SK-N-SH (cell line): Measurements from ENCODE around the gene NSUN7. TPM values are rescaled to one million over a fixed set of nuclear protein-coding genes. Genes with fewer than 3 reads are reported as not detected.

Experiments
- CTCF ChIA-PET: fragments of 300-600, 350-600 bp; formaldehyde crosslinking; extraction: SDS; loops from one replicate; lab custom pipeline; 2021; lab: Yijun Ruan, JAX
- POLR2A ChIA-PET: fragments of 350-600 bp; sonication (Branson Sonifier 250); formaldehyde crosslinking; extraction: SDS; loops from one replicate; lab custom pipeline; 2020; ENCODE audit warnings: antibody characterized with exemption, inconsistent platforms; lab: Yijun Ruan, JAX
- DNase-seq: peaks from one replicate; pipeline ENCODE4 v3.0.0; 2012
- H2AFZ ChIP-seq: fragments of 200-600 bp; sonication (generic); 2 replicates; pipeline ENCODE4 v1.8.1; 2016; ENCODE audit warnings: antibody characterized with exemption, mild to moderate bottlenecking, low read depth
- H3F3A ChIP-seq: fragments of 200-600 bp; sonication (generic); replicated peaks from 2 replicates; pipeline ENCODE3; 2016; ENCODE audit warnings: antibody characterized with exemption, mild to moderate bottlenecking; ENCODE audit not compliant: insufficient read depth
- H3K27ac ChIP-seq, 2 experiments: fragments of 200-500 bp in 1 of 2; fragments of 200-600 bp in 1 of 2; sonication (Bioruptor generic) in 1 of 2; sonication (generic), shearing (Covaris generic) in 1 of 2; 2 replicates each; pipeline versions ENCODE4 v1.5.1 to v1.6.1; 2014 to 2016; ENCODE audit warnings: low read depth in 2 of 2, inconsistent platforms in 1 of 2, low read length in 1 of 2, mild to moderate bottlenecking in 1 of 2, mixed read lengths in 1 of 2
- H3K27me3 ChIP-seq: fragments of 200-600 bp; sonication (generic), shearing (Covaris generic); 2 replicates; pipeline ENCODE4 v1.6.1; 2016; ENCODE audit warnings: mixed run types; ENCODE audit not compliant: insufficient read depth
- H3K36me3 ChIP-seq, 2 experiments: fragments of 200-500 bp in 1 of 2; fragments of 200-600 bp in 1 of 2; sonication (Bioruptor generic) in 1 of 2; sonication (generic) in 1 of 2; replicated peaks in 1 of 2; 2 replicates each; pipeline versions ENCODE3 to v1.5.1; 2014 to 2016; ENCODE audit warnings: low read length in 1 of 2, mild to moderate bottlenecking in 1 of 2; ENCODE audit not compliant: insufficient read depth in 2 of 2, control insufficient read depth in 1 of 2
- H3K4me1 ChIP-seq, 2 experiments: fragments of 200-500 bp in 1 of 2; fragments of 200-600 bp in 1 of 2; sonication (Bioruptor generic) in 1 of 2; sonication (generic), shearing (Covaris generic) in 1 of 2; 2 replicates each; pipeline versions ENCODE4 v1.5.1 to v1.6.1; 2014 to 2016; ENCODE audit warnings: low read depth in 1 of 2, low read length in 1 of 2, mixed run types in 1 of 2; ENCODE audit not compliant: insufficient read depth in 2 of 2, control insufficient read depth in 1 of 2
- H3K4me2 ChIP-seq: fragments of 200-600 bp; sonication (generic), shearing (Covaris generic); 2 replicates; pipeline ENCODE4 v1.6.1; 2017; ENCODE audit warnings: mixed run types
- H3K4me3 ChIP-seq, 2 experiments: fragments of 200-500 bp in 1 of 2; fragments of 200-600 bp in 1 of 2; sonication (Bioruptor generic) in 1 of 2; sonication (generic), shearing (Covaris generic) in 1 of 2; 2 replicates each; pipeline versions ENCODE4 v1.5.1 to v1.8.1; 2014 to 2016; ENCODE audit warnings: low read depth in 2 of 2, inconsistent platforms in 1 of 2, low read length in 1 of 2, mild to moderate bottlenecking in 1 of 2, mixed read lengths in 1 of 2, moderate library complexity in 1 of 2
- H3K79me2 ChIP-seq: fragments of 200-600 bp; sonication (generic); 2 replicates; pipeline ENCODE4 v1.8.1; 2017; ENCODE audit warnings: mild to moderate bottlenecking; ENCODE audit not compliant: insufficient read depth
- H3K9ac ChIP-seq: fragments of 200-600 bp; sonication (generic); 2 replicates; pipeline ENCODE4 v1.6.1; 2017; ENCODE audit warnings: mixed run types
- H3K9me2 ChIP-seq: fragments of 200-600 bp; sonication (generic); 2 replicates; pipeline ENCODE4 v1.6.1; 2017; ENCODE audit warnings: mixed run types
- H3K9me3 ChIP-seq: fragments of 200-600 bp; sonication (generic); 2 replicates; pipeline ENCODE4 v1.6.1; 2017; ENCODE audit warnings: mixed run types, mild to moderate bottlenecking, moderate library complexity
- H4K20me1 ChIP-seq: fragments of 200-600 bp; sonication (generic); 2 replicates; pipeline ENCODE4 v1.6.1; 2017; ENCODE audit warnings: mild to moderate bottlenecking, mixed run types; ENCODE audit not compliant: insufficient read depth
- CTCF ChIP-seq: fragments of 200-600 bp; sonication (generic); IDR thresholded peaks from 2 replicates; pipeline ENCODE4 v1.6.1; 2017; ENCODE audit warnings: antibody characterized with exemption, mild to moderate bottlenecking, moderate library complexity
- ELF1 ChIP-seq: IDR thresholded peaks from 2 replicates; pipeline ENCODE4 v1.4.0; 2012
- EP300 ChIP-seq, 2 experiments: IDR thresholded peaks; 2 replicates each; pipeline versions ENCODE4 v1.4.0 to v1.6.1; 2012; ENCODE audit warnings: borderline replicate concordance in 1 of 2, low read depth in 1 of 2, low read length in 1 of 2
- FOXM1 ChIP-seq: IDR thresholded peaks from 2 replicates; pipeline ENCODE4 v1.4.0; 2012; ENCODE audit warnings: low read depth, mild to moderate bottlenecking
- GATA2 ChIP-seq: sonication (generic); formaldehyde crosslinking; IDR thresholded peaks from 2 replicates; pipeline ENCODE4 v1.5.0; 2020; ENCODE audit warnings: mild to moderate bottlenecking, missing genetic modification reagents
- IRF3 ChIP-seq: fragments of 150-350 bp; IDR thresholded peaks from 2 replicates; pipeline ENCODE4 v1.6.1; 2016; ENCODE audit warnings: mild to moderate bottlenecking, low read depth, low read length
- JUND ChIP-seq: IDR thresholded peaks from 2 replicates; pipeline ENCODE4 v1.4.0; 2012
- MAX ChIP-seq: IDR thresholded peaks from 2 replicates; pipeline ENCODE4 v1.4.0; 2012; ENCODE audit warnings: low read depth
- NFIC ChIP-seq: IDR thresholded peaks from 2 replicates; pipeline ENCODE4 v1.4.0; 2012; ENCODE audit warnings: borderline replicate concordance
- NRF1 ChIP-seq: IDR thresholded peaks from 2 replicates; pipeline ENCODE4 v1.6.1; 2012; ENCODE audit warnings: low read depth, mild to moderate bottlenecking, low read length
- RAD21 ChIP-seq: IDR thresholded peaks from 2 replicates; pipeline ENCODE4 v1.6.1; 2012; ENCODE audit warnings: mild to moderate bottlenecking, low read length
- RCOR1 ChIP-seq: fragments of 150-350 bp; IDR thresholded peaks from 2 replicates; pipeline ENCODE4 v1.6.1; 2017; ENCODE audit warnings: antibody characterized with exemption, low read length
- SIN3A ChIP-seq: IDR thresholded peaks from 2 replicates; pipeline ENCODE4 v1.6.1; 2012; ENCODE audit warnings: low read depth, mild to moderate bottlenecking, low read length, moderate library complexity, borderline replicate concordance
- TAF1 ChIP-seq: IDR thresholded peaks from 2 replicates; pipeline ENCODE4 v1.6.1; 2012; ENCODE audit warnings: low read depth, mild to moderate bottlenecking, low read length, moderate library complexity, borderline replicate concordance
- TCF12 ChIP-seq: IDR thresholded peaks from 2 replicates; pipeline ENCODE4 v1.4.0; 2012
- YY1 ChIP-seq: IDR thresholded peaks from 2 replicates; pipeline ENCODE4 v1.4.0; 2012; ENCODE audit warnings: low read depth, mild to moderate bottlenecking
- WGBS: methylation state at CpG from one replicate; pipeline ENCODE4 v1.1.6; 2017; ENCODE audit warnings: low lambda C conversion rate; 5-methylcytosine and 5-hydroxymethylcytosine counted together
- polyA plus RNA-seq, 3 experiments: library from polyadenylated mRNA; depleted of rRNA; stranded (reverse); fragments of >200 nt; gene quantifications; 2 replicates each; pipeline ENCODE4 v1.2.3, GENCODE V29; 2012

The NSUN7 gene
- polyA plus RNA-seq, 1 of the 3 experiments (the other 2 are of a cell fraction), result 0.28 TPM

GRCh38 chr4:40755616-40756015 lies 5.9 kb downstream of the NSUN7 start:
- Histone ChIP-seq H3K4me2 (no peak overlapping the region), H4K20me1 (no peaks in the 10 kb centered on the region), H3K9ac (no peak overlapping the region), H3K9me3 (no peaks in the 10 kb centered on the region), H3K27me3 (no peaks in the 10 kb centered on the region), H3K4me1 (peaks cover 0 to under 1% of the 10 kb centered on the region in 2 experiments; a peak in 1 of 4 replicates), H3F3A (no peaks in the 10 kb centered on the region), H3K36me3 (no peaks in the 10 kb centered on the region), H3K9me2 (no peaks in the 10 kb centered on the region), H2AFZ (no peak overlapping the region), H3K4me3 (no peak overlapping the region), H3K79me2 (no peaks in the 10 kb centered on the region), H3K27ac (no peak overlapping the region)
- ChIA-PET CTCF (interaction anchor here (1.8 kb wide), 1 partner anchor 85 kb away, joined by 4 read pairs; no protein-coding TSS in a partner anchor), POLR2A (no interaction called here)
- no peak for DNase-seq
- TF ChIP-seq GATA2 (CRISPR knock-in tag), result no peak
- TF ChIP-seq FOXM1, result no peak
- TF ChIP-seq JUND, result no peak
- no peak for TF ChIP-seq RAD21
- TF ChIP-seq NRF1, result no peak
- TF ChIP-seq RCOR1, result no peak
- TF ChIP-seq SIN3A, result no peak
- TF ChIP-seq CTCF, result no peak
- TF ChIP-seq YY1, result no peak
- no peak for TF ChIP-seq IRF3
- no peak for TF ChIP-seq MAX
- TF ChIP-seq TCF12, result no peak
- no peak for TF ChIP-seq NFIC
- WGBS, result 96% methylated on average over 4 of the region's 4 CpGs

- Histone ChIP-seq H2AFZ (no peak overlapping the region), H3K4me3 (no peak overlapping the region), H3K36me3 (no peaks in the 10 kb centered on the region), H3K9me2 (no peaks in the 10 kb centered on the region), H3K9ac (no peak overlapping the region), H3K27me3 (no peaks in the 10 kb centered on the region), H3K27ac (no peak overlapping the region), H3K9me3 (no peaks in the 10 kb centered on the region), H3K4me1 (no peaks in the 10 kb centered on the region), H4K20me1 (no peaks in the 10 kb centered on the region), H3K79me2 (no peaks in the 10 kb centered on the region), H3K4me2 (no peak overlapping the region), H3F3A (no peaks in the 10 kb centered on the region)
- POLR2A ChIA-PET, result no interaction called here
- no peak for DNase-seq
- TF ChIP-seq ELF1 (no peak), RAD21 (no peak), RCOR1 (no peak), TAF1 (no peak), EP300 (IDR thresholded peaks at IDR 0.05; ENCODE audit: borderline replicate concordance in 1 of 2, low read depth in 1 of 2, low read length in 1 of 2) (no peak), SIN3A (no peak)
- WGBS, result 100% methylated on average over 3 of the region's 3 CpGs
- CTCF ChIA-PET, result no interaction called here
Observed at GRCh38 chr4:40763228-40763716, 13.5 kb downstream of the NSUN7 start.
